Measurements from ENCODE around the gene WDR74.

DNA sequence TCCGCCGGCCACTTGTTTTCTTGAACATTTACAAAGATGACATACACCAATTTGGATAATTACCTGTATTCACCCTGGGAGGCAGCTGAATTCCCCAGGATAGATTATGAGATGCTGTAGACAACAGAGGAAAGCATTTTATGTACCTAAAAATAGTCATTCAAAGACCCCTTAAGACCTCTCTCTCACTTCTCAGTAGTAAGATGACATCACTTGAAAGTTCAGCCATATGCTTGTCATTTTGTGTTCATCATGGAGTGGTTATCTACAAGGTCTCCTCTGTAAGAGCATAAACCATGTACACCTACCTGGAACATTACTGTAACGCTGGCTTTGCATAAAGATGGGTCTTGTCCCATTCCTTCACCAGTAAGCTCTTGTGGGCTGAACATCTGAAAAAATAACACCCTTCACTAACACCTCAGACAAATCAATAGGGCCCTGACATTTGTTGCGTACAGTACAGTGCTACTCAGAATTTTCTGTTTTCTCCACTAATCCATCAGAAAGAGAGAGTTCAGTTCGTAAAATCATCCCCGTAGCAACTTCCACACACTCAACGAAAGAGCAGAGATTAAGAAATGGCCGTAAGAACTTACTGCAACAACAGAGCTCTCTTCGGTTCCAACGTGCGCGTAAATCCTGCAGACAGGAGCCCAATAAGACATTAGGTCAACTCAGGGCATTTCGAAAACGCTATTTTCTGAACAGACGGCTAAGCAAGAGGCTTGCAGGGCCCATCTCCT, 15.6 kb upstream of the WDR74 start:
- no peak for TF ChIP-seq POLR2A (IDR thresholded peaks at IDR 0.05)
- TF ChIP-seq, protein P1, sequence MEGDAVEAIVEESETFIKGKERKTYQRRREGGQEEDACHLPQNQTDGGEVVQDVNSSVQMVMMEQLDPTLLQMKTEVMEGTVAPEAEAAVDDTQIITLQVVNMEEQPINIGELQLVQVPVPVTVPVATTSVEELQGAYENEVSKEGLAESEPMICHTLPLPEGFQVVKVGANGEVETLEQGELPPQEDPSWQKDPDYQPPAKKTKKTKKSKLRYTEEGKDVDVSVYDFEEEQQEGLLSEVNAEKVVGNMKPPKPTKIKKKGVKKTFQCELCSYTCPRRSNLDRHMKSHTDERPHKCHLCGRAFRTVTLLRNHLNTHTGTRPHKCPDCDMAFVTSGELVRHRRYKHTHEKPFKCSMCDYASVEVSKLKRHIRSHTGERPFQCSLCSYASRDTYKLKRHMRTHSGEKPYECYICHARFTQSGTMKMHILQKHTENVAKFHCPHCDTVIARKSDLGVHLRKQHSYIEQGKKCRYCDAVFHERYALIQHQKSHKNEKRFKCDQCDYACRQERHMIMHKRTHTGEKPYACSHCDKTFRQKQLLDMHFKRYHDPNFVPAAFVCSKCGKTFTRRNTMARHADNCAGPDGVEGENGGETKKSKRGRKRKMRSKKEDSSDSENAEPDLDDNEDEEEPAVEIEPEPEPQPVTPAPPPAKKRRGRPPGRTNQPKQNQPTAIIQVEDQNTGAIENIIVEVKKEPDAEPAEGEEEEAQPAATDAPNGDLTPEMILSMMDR (IDR thresholded peaks at IDR 0.05), result no peak

All from body of pancreas (tissue), 4 donors.